Upper lobe of right lung (tissue), 1 donor: ENCODE results near the gene VSX1. TPM values are rescaled to one million over a fixed set of nuclear protein-coding genes. Genes with fewer than 3 reads are reported as not detected.

Experiments
- ATAC-seq: fragments of 200-7000 bp; cut with Tn5 transposase; one replicate; pipeline ENCODE4 v1.9.1; 2020; ENCODE audit warnings: mild to moderate bottlenecking, moderate library complexity
- DNase-seq: peaks from one replicate; pipeline ENCODE4 v3.0.0-alpha.2; 2020
- H3K27ac ChIP-seq: fragments of 200-600 bp; one replicate; pipeline ENCODE4 v1.8.0; 2022
- H3K27me3 ChIP-seq: fragments of 200-600 bp; one replicate; pipeline ENCODE4 v1.8.0; 2022; ENCODE audit warnings: mild to moderate bottlenecking
- H3K36me3 ChIP-seq: fragments of 200-600 bp; one replicate; pipeline ENCODE4 v1.8.0; 2022
- H3K4me1 ChIP-seq: fragments of 200-600 bp; one replicate; pipeline ENCODE4 v1.8.0; 2022
- H3K4me3 ChIP-seq: fragments of 200-600 bp; one replicate; pipeline ENCODE4 v1.8.0; 2022; ENCODE audit warnings: mild to moderate bottlenecking
- H3K9me3 ChIP-seq: fragments of 200-600 bp; one replicate; pipeline ENCODE4 v1.8.0; 2022
- CTCF ChIP-seq: fragments of 200-600 bp; IDR thresholded peaks from one replicate; pipeline ENCODE4 v1.8.0; 2022; ENCODE audit warnings: antibody characterized with exemption
- intact Hi-C: fragments of 100-400 bp; cut with DNase I; formaldehyde crosslinking; loops from one replicate; pipeline ENCODE4 v1.11.0; 2022
- total RNA-seq: library from RNA; stranded (reverse); fragmentation: NEBNext Ultra II Directional; extraction: Animal tissue kit (Norgen Biotek cat#: 25700); gene quantifications from one replicate; pipeline ENCODE4 v1.2.1, GENCODE V29; 2021
- donor health status: DM: no; HTN: yes; CAD: no; lungs with severe emphysema.

Gene VSX1
- total RNA-seq, 1 donor from 2014 or later, result not detected

GRCh38 chr20:25053255-25054031 is 28.5 kb downstream of the VSX1 start:
- peak; percentile 33 for DNase-seq
- Histone ChIP-seq H3K27me3 (no peaks in the 10 kb centered on the region), H3K27ac (peak overlapping the region; percentile 75), H3K4me3 (no peak overlapping the region), H3K9me3 (no peaks in the 10 kb centered on the region), H3K36me3 (no peaks in the 10 kb centered on the region), H3K4me1 (peaks cover 77% of the 10 kb centered on the region)
- TF ChIP-seq CTCF, result no peak
- intact Hi-C loops, result no loop called here
- no peak for ATAC-seq

GRCh38 chr20:25052255-25053194 is 29.4 kb downstream of the VSX1 start:
- H3K27me3 ChIP-seq, result no peaks in the 10 kb centered on the region
- H3K27ac ChIP-seq, result peak overlapping the region; percentile 75
- H3K4me3 ChIP-seq, result no peak overlapping the region
- ATAC-seq (no peak), DNase-seq (peak; percentile 58)
- H3K9me3 ChIP-seq, result no peaks in the 10 kb centered on the region
- intact Hi-C loops, result no loop called here
- no peak for TF ChIP-seq CTCF
- peaks cover 4% of the 10 kb centered on the region for H3K36me3 ChIP-seq
- peaks cover 83% of the 10 kb centered on the region for H3K4me1 ChIP-seq

- intact Hi-C loops, result no loop called here
- H3K27me3 ChIP-seq, result no peaks in the 10 kb centered on the region
These were observed 30.4 kb downstream of the VSX1 start for GRCh38 chr20:25051386-25052155.

GRCh38 chr20:25050501-25051350 is 31.2 kb downstream of the VSX1 start:
- no peak for TF ChIP-seq CTCF
- DNase-seq (no peak), ATAC-seq (no peak)
- no peak overlapping the region for H3K27ac ChIP-seq
- H3K9me3 ChIP-seq, result no peaks in the 10 kb centered on the region
- H3K4me1 ChIP-seq, result peaks cover 77% of the 10 kb centered on the region
- H3K27me3 ChIP-seq, result no peaks in the 10 kb centered on the region
- H3K36me3 ChIP-seq, result peaks cover 19% of the 10 kb centered on the region
- intact Hi-C loops, result no loop called here
- H3K4me3 ChIP-seq, result no peak overlapping the region

More at GRCh38 chr20:25051386-25052155, 30.4 kb downstream of the VSX1 start:
- Histone ChIP-seq H3K4me1 (peaks cover 86% of the 10 kb centered on the region), H3K4me3 (no peak overlapping the region), H3K27ac (no peak overlapping the region), H3K36me3 (peaks cover 13% of the 10 kb centered on the region), H3K9me3 (no peaks in the 10 kb centered on the region)
- no peak for DNase-seq
- no peak for ATAC-seq
- TF ChIP-seq CTCF, result no peak
